ENCODE results near the gene CA4. TPM values are rescaled to one million over a fixed set of nuclear protein-coding genes. Genes with fewer than 3 reads are reported as not detected.

The CA4 gene
- total RNA-seq, 2 experiments from 2014 or later = not detected

DNA sequence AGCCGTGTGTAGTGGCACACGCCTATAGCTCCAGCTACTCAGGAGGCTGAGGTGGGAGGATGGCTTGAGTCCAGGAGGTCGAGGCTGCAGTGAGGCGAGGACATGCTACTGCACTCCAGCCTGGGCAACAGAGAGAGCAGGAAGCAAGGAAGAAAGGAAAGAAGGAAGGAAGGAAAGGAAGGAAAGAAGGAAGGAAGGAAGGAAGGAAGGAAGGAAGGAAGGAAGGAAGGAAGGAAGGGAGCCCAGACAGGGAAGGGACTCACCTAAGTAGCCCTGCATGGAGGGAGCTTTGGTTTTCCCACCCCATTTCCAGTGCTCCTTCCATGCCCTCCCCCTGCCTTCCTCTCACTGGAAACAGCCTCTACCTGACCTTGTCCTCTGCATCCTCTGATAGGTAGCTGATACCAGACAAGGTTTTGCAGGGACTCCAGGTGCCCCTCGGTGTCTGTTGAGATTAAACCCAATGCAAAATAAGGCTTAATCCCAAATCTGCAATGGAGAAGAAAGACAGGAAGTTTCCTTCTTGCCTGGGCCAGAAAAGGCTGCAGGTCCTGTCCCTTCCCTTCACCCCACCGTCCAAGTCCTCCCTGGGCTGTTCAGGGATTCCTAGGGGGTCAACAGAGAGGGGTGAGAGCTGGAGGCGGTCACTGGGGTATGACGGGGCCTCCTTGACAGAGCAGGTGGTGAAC lies 21.5 kb upstream of the CA4 start:
- Histone ChIP-seq H3K27ac (ENCODE audit: low read depth, low read length, poor library complexity, severe bottlenecking) (no peak overlapping the region), H3K36me3 (ENCODE audit: insufficient read depth, low read length) (peaks cover 14% of the 10 kb centered on the region), H3K9me3 (ENCODE audit: low read length) (no peaks in the 10 kb centered on the region), H3K4me3 (ENCODE audit: low read depth, low read length, poor library complexity, severe bottlenecking) (no peak overlapping the region), H3K4me1 (ENCODE audit: insufficient read depth, low read length, poor library complexity, severe bottlenecking) (peaks cover 11% of the 10 kb centered on the region), H4K20me1 (ENCODE audit: insufficient read depth, low read length) (no peaks in the 10 kb centered on the region), H3K79me2 (ENCODE audit: insufficient read depth, low read depth, low read length) (no peaks in the 10 kb centered on the region), H2AFZ (ENCODE audit: low read length) (no peak overlapping the region), H3K4me2 (ENCODE audit: low read length) (0 out of 2 replicates have a peak overlapping the region, but pooled peaks have one; percentile 7), H3K9me2 (ENCODE audit: insufficient read depth, low read length) (no peaks in the 10 kb centered on the region)
- intact Hi-C loops (cut with micrococcal nuclease; ENCODE audit: unreplicated experiment) = no loop called here
- BruUV-seq (replicated peaks) = no TSS peak
- no peak for TF ChIP-seq CTCF (conservative IDR thresholded peaks at IDR 0.05; ENCODE audit: low read length)
- no peak for TF ChIP-seq EZH2phosphoT487 (IDR thresholded peaks at IDR 0.05; ENCODE audit: borderline replicate concordance, low read depth, low read length)
- CTCF ChIA-PET (ENCODE audit: unreplicated experiment) = no interaction called here
- POLR2A ChIA-PET = interaction anchor here (0.5 kb wide), 1 partner anchor 1735 kb away, joined by 3 read pairs; the partner anchor contains the start of gene BRIP1
- no peak for DNase-seq (ENCODE audit: low spot score)

DNA sequence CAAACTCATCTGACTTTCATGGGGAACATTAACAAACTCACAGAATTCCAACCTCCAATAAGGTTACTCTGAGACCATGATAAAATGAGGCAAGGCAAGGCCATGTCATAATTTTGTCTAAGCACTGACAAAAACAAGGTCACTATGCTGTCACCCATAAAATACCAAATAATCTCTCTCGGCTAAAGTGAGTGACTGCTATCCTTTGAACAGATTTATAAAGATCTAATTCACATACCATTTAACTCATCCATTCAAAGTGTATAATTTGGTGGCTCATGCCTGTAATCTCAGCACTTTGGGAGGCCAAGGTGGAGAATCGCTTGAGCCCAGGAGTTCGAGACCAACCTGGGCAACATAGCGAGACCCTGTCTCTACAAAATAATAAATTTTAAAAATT lies 20.6 kb upstream of the CA4 start:
- intact Hi-C loops (cut with micrococcal nuclease; ENCODE audit: unreplicated experiment) = no loop called here
- H2AFZ ChIP-seq (ENCODE audit: low read length) = no peak overlapping the region
- DNase-seq (ENCODE audit: low spot score) = no peak
- H4K20me1 ChIP-seq (ENCODE audit: insufficient read depth, low read length) = no peaks in the 10 kb centered on the region
- H3K4me1 ChIP-seq (ENCODE audit: insufficient read depth, low read length, poor library complexity, severe bottlenecking) = peaks cover 20% of the 10 kb centered on the region
- peaks cover 16% of the 10 kb centered on the region for H3K36me3 ChIP-seq (ENCODE audit: insufficient read depth, low read length)
- no peak overlapping the region for H3K4me3 ChIP-seq (ENCODE audit: low read depth, low read length, poor library complexity, severe bottlenecking)
- 0 out of 2 replicates have a peak overlapping the region, but pooled peaks have one; percentile 7 for H3K4me2 ChIP-seq (ENCODE audit: low read length)
- no peaks in the 10 kb centered on the region for H3K79me2 ChIP-seq (ENCODE audit: insufficient read depth, low read depth, low read length)
- POLR2A ChIA-PET = interaction anchor here (0.6 to 0.7 kb wide), 3 partner anchors 162 to 767 kb away, joined by 3 to 4 read pairs (median 3); no protein-coding TSS in a partner anchor
- no peaks in the 10 kb centered on the region for H3K9me2 ChIP-seq (ENCODE audit: insufficient read depth, low read length)
- TF ChIP-seq CTCF (conservative IDR thresholded peaks at IDR 0.05; ENCODE audit: low read length) = no peak
- no peak for TF ChIP-seq EZH2phosphoT487 (IDR thresholded peaks at IDR 0.05; ENCODE audit: borderline replicate concordance, low read depth, low read length)
- no peaks in the 10 kb centered on the region for H3K9me3 ChIP-seq (ENCODE audit: low read length)
- BruUV-seq (replicated peaks) = no TSS peak
- CTCF ChIA-PET (ENCODE audit: unreplicated experiment) = no interaction called here
- no peak overlapping the region for H3K27ac ChIP-seq (ENCODE audit: low read depth, low read length, poor library complexity, severe bottlenecking)

DNA sequence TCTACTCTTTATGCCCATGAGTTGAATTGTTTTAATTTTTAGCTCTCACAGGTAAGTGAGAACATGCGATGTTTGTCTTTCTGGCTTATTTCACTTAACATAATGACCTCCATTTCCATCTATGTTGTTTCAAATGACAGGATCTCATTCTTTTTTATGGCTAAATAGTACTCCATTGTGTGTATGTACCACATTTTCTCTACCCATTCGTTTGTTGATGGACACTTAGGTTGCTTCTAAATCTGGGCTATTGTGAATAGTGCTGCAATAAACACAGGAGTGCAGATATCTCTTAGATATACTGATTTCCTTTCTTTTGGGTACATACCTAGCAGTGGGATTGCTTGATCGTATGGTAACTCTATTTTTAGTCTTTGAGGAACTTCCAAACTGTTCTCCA lies 19.3 kb upstream of the CA4 start:
- Histone ChIP-seq H2AFZ (ENCODE audit: low read length) (no peak overlapping the region), H3K9me2 (ENCODE audit: insufficient read depth, low read length) (no peaks in the 10 kb centered on the region), H3K4me3 (ENCODE audit: low read depth, low read length, poor library complexity, severe bottlenecking) (no peak overlapping the region), H3K79me2 (ENCODE audit: insufficient read depth, low read depth, low read length) (no peaks in the 10 kb centered on the region), H4K20me1 (ENCODE audit: insufficient read depth, low read length) (no peaks in the 10 kb centered on the region), H3K4me2 (ENCODE audit: low read length) (no peak overlapping the region), H3K27ac (ENCODE audit: low read depth, low read length, poor library complexity, severe bottlenecking) (no peak overlapping the region), H3K4me1 (ENCODE audit: insufficient read depth, low read length, poor library complexity, severe bottlenecking) (peaks cover 20% of the 10 kb centered on the region), H3K36me3 (ENCODE audit: insufficient read depth, low read length) (peaks cover 16% of the 10 kb centered on the region), H3K9me3 (ENCODE audit: low read length) (no peaks in the 10 kb centered on the region)
- no TSS peak for BruUV-seq (replicated peaks)
- no peak for DNase-seq (ENCODE audit: low spot score)
- ChIA-PET POLR2A (interaction anchor here (0.7 kb wide), 1 partner anchor 52 kb away, joined by 5 read pairs; the partner anchor contains the start of gene HEATR6), CTCF (ENCODE audit: unreplicated experiment) (no interaction called here)
- intact Hi-C loops (cut with micrococcal nuclease; ENCODE audit: unreplicated experiment) = loop anchor here (10.0 kb wide), 1 partner anchor 264 kb away; the partner anchor contains the start of gene USP32
- TF ChIP-seq CTCF (conservative IDR thresholded peaks at IDR 0.05; ENCODE audit: low read length) (no peak), EZH2phosphoT487 (IDR thresholded peaks at IDR 0.05; ENCODE audit: borderline replicate concordance, low read depth, low read length) (no peak)

Data from OCI-LY7 (cell line).